DMS53 treated with DMSO at 0.1 percent for 48 hours (cell line): ENCODE data around the gene PES1.
"Not testable (repeated sequence)": the region's sequence is repeated elsewhere in the genome, so short reads cannot be mapped to it uniquely, and the experiment has no call there.

Experiments
- DNase-seq: peaks from one replicate; lab custom pipeline; 2025; ENCODE audit not compliant: unreplicated experiment; lab: John Stamatoyannopoulos, UW

PES1 gene

GRCh38 chr22:30556388-30556787 is 35.3 kb downstream of the PES1 start:
- DNase-seq = no peak

DNA sequence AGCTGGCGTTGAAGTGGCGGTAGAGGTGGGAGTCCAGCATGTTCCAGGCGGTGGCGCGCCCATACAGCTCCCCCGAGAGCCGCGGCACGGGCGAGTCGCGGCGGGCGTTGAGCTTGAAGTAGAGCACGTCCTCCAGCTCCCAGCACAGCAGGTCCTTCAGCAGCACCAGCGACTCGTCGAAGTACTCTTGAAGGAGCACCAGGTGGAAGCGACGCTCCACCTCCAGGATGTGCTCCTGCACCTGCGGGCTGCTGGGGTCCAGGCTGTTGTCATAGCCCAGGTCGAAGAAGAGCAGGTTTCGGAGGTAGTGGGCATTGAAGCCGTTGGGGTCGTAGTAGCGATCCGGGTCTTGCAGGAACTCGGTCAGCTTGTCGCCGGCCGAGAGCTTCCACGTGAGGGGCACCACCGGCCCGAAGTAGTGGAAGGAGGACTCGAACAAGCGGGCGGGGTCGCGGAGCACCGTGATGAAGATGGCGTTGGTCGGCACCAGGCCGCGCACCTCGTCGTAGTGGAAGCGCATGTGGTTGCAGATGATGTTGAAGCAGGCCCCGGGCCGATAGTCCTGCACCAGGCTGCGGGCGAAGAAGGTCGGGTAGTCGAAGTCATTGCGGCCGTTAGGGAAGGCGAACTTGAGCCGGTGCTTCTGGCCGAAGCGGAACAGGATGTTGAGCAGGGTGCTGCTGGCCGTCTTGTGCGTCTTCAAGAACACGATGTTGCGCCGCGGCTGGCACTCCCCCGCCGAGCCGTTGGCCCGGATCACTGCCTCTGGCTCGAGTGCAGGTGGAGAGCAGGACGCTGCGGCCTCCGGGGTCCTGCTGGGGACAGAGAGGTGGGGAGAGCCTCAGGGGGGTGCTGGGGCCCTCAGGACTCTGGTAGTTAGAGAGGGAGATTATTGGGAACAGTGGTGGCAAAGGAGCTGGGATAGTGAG is 36.2 kb downstream of the PES1 start:
- no peak for DNase-seq

- DNase-seq = no peak
These were observed 37.7 kb downstream of the PES1 start for GRCh38 chr22:30553971-30554370.

- DNase-seq = no peak
These were observed 39.0 kb downstream of the PES1 start for GRCh38 chr22:30552719-30553118.

- not testable (repeated sequence) for DNase-seq
These were observed 39.9 kb downstream of the PES1 start for GRCh38 chr22:30551813-30552212.

DNA sequence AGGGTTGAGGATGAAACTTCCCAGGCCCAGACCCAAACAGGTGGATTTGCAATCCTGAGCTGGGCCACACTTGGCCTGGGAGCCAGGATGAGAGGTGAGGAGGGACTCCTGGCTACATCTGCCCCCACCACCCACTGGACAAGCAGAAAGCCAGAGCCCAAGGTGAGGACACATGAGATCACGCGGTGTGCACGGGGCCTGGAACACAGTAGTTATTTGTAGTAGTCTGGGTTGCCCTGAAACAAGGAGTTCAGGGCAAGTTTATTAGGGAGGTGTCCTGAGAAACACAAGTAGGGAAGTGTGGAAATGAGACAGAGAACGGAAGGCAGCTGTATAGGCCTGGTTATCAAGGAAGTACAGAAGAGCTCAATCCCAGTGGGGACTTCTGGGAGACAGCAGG is 44.5 kb downstream of the PES1 start:
- DNase-seq = no peak

DNA sequence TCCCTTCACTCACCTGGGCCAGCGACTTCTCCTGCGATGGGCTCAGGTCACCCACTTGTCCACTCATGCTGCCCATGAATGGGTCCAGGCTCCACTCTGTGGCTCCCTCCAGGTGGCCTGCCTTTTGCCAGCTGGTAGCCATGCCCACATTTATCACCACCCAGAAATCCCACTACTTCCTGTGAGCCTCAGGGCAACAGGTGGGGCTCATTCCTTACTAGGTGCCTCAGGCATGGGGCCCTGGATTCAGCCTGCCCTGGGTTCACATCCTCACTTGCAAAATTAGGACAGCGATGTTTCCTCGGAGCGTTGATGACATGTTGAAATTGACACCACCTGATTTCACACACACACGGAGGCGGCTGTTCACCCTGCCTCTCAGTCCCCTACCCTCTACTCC is 45.1 kb downstream of the PES1 start, which contains the start of gene SEC14L6:
TSS of gene SEC14L6 (minus strand) at position 126 of the 400 bp plus-strand sequence. CDS start at position 67, 59 bp downstream.
- no peak for DNase-seq

DNA sequence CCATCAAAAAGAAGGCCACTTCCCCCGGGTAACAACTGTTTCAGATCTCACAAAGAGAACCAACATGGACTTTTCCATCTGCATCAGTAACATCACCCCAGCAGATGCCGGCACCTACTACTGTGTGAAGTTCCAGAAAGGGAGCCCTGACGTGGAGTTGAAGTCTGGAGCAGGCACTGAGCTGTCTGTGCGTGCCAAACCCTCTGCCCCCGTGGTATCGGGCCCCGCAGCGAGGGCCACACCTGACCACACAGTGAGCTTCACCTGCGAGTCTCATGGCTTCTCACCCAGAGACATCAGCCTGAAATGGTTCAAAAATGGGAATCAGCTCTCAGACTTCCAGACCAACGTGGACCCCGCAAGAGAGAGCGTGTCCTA is 48.9 kb downstream of the PES1 start:
- no peak for DNase-seq

- no peak for DNase-seq
These were observed 49.5 kb downstream of the PES1 start for GRCh38 chr22:30541961-30542810.

GRCh38 chr22:30541511-30541910 is 50.2 kb downstream of the PES1 start:
- not testable (repeated sequence) for DNase-seq

- DNase-seq = no peak
These were observed 52.3 kb downstream of the PES1 start for GRCh38 chr22:30539368-30539767.

- DNase-seq = no peak
These were observed 53.4 kb downstream of the PES1 start for GRCh38 chr22:30538280-30538679.

DNA sequence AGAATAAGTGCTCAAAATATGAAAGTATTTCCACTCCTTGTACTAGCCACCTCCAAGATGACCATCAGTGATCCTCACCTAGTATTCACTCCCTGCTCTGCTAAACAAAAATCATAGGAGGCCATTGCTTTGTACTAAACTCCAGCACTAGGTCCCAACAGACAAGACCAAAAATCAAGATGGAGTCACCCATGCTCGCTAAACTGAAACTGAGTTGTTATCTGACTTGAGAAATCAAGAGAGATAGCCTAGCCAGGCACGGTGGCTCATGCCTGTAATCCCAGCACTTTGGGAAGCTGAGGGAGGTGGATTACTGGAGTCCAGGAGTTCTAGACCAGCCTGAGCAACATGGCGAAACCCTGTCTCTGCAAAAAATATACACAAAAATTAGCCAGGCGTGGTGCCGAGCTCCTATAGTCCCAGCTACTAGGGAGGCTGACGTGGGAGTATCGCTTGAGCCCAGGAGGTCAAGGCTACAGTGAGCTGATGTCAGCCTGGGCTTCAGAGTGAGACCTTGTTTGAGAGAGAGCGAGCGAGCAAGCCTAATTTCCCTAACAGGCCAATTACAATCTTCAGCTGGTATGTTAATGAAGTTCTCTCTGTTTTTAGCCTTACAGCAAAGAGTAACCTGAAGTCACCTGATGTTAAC is 54.5 kb downstream of the PES1 start:
- no peak for DNase-seq

DNA sequence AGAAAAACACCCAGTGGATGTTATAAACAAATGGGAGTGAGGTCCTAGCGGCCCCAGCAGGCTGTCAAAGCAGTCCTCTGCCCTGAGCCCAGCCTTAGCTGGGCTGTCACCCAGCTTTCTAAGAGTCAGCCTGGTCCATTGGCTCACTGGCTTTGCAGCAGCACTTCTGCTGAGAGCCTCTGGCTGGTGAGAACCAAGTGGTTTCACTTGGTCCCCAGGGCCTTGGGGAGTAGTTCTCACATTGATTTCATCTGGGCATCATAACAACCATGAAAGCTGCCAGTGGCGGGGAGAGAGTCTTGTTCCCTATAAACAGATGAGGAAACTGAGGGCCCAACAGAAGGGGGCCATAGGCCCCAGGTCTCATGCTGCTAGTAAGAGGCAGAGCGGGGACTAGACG is 56.5 kb downstream of the PES1 start:
- DNase-seq = no peak

GRCh38 chr22:30531651-30532608 is 59.8 kb downstream of the PES1 start:
- DNase-seq = no peak

GRCh38 chr22:30526656-30527055 is 65.1 kb downstream of the PES1 start:
- no peak for DNase-seq
